Mesenchymal stem cell (in vitro differentiated cells and primary cell): ENCODE data around the gene OGFR.
"Not testable (repeated sequence)": the region's sequence is repeated elsewhere in the genome, so short reads cannot be mapped to it uniquely, and the experiment has no call there.

ENCODE experiments used
- DNase-seq: peaks from one replicate; pipeline ENCODE4 v3.0.0-alpha.2; 2013
- H2AFZ ChIP-seq: one replicate; pipeline ENCODE4 v1.6.1; 2013; ENCODE audit warnings: low read depth, mild to moderate bottlenecking, control low read depth, inconsistent platforms, low read length, moderate library complexity
- H2AK5ac ChIP-seq: 2 replicates; pipeline ENCODE4 v1.6.1; 2013; ENCODE audit warnings: low read length, moderate library complexity, mild to moderate bottlenecking, inconsistent platforms; ENCODE audit not compliant: severe bottlenecking
- H2BK120ac ChIP-seq: one replicate; pipeline ENCODE4 v1.6.1; 2013; ENCODE audit warnings: low read depth, mild to moderate bottlenecking, inconsistent platforms, low read length, moderate library complexity
- H2BK12ac ChIP-seq, 2 experiments: one replicate each; pipeline ENCODE4 v1.6.1; 2013; ENCODE audit warnings: inconsistent platforms in 2 of 2, low read length in 2 of 2, mild to moderate bottlenecking in 2 of 2, moderate library complexity in 2 of 2, control low read depth in 1 of 2
- H2BK15ac ChIP-seq: one replicate; pipeline ENCODE4 v1.6.1; 2013; ENCODE audit warnings: mild to moderate bottlenecking, low read depth, inconsistent platforms; ENCODE audit not compliant: poor library complexity, severe bottlenecking
- H2BK5ac ChIP-seq: 2 replicates; pipeline ENCODE4 v1.6.1; 2013; ENCODE audit warnings: low read depth, mild to moderate bottlenecking, low read length, control low read depth, inconsistent platforms; ENCODE audit not compliant: poor library complexity, severe bottlenecking
- H3K14ac ChIP-seq, 2 experiments: one replicate each; pipeline ENCODE4 v1.6.1; 2013; ENCODE audit warnings: inconsistent platforms in 2 of 2, low read length in 2 of 2, control low read depth in 1 of 2, mild to moderate bottlenecking in 1 of 2, moderate library complexity in 1 of 2
- H3K18ac ChIP-seq, 2 experiments: one replicate each; pipeline ENCODE4 v1.6.1; 2013; ENCODE audit warnings: inconsistent platforms in 2 of 2, low read length in 2 of 2, control low read depth in 1 of 2, low read depth in 1 of 2, mild to moderate bottlenecking in 1 of 2
- H3K23ac ChIP-seq, 2 experiments: one replicate each; pipeline ENCODE4 v1.6.1; 2013; ENCODE audit warnings: inconsistent platforms in 2 of 2, low read length in 2 of 2, mild to moderate bottlenecking in 2 of 2, moderate library complexity in 2 of 2, control low read depth in 1 of 2
- H3K27ac ChIP-seq: 2 replicates; pipeline ENCODE4 v1.5.1; 2013; ENCODE audit warnings: mild to moderate bottlenecking, moderate library complexity, low read length, control low read depth, inconsistent platforms; ENCODE audit not compliant: poor library complexity, severe bottlenecking
- H3K27me3 ChIP-seq, 2 experiments: 2 replicates each; pipeline versions ENCODE4 v1.6.1 to v1.7.0; 2013; ENCODE audit warnings: low read length in 2 of 2, mild to moderate bottlenecking in 2 of 2, moderate library complexity in 2 of 2, control low read depth in 1 of 2, inconsistent platforms in 1 of 2; ENCODE audit not compliant: control insufficient read depth in 1 of 2, insufficient read depth in 1 of 2
- H3K36me3 ChIP-seq, 2 experiments: 2 replicates each; pipeline versions ENCODE4 v1.6.1 to v1.7.0; 2013; ENCODE audit warnings: low read length in 2 of 2, control low read depth in 1 of 2, inconsistent platforms in 1 of 2, low read depth in 1 of 2, mild to moderate bottlenecking in 1 of 2; ENCODE audit not compliant: insufficient read depth in 2 of 2, control insufficient read depth in 1 of 2
- H3K4ac ChIP-seq, 2 experiments: one replicate each; pipeline ENCODE4 v1.6.1; 2013; ENCODE audit warnings: inconsistent platforms in 2 of 2, low read length in 2 of 2, mild to moderate bottlenecking in 2 of 2, moderate library complexity in 2 of 2, control low read depth in 1 of 2, low read depth in 1 of 2
- H3K4me1 ChIP-seq: 2 replicates; pipeline ENCODE4 v1.6.1; 2013; ENCODE audit warnings: low read depth, low read length, control low read depth; ENCODE audit not compliant: control insufficient read depth, insufficient read depth
- H3K4me2 ChIP-seq: 2 replicates; pipeline ENCODE4 v1.6.1; 2013; ENCODE audit warnings: low read length, mild to moderate bottlenecking, inconsistent platforms; ENCODE audit not compliant: poor library complexity, severe bottlenecking
- H3K4me3 ChIP-seq, 2 experiments: 2 replicates each; pipeline versions ENCODE4 v1.5.1 to v1.7.0; 2013; ENCODE audit warnings: low read length in 2 of 2, mild to moderate bottlenecking in 2 of 2, control low read depth in 1 of 2, low read depth in 1 of 2; ENCODE audit not compliant: insufficient read depth in 1 of 2
- H3K79me1 ChIP-seq: replicated peaks from 2 replicates; pipeline ENCODE4 v1.6.1; 2013; ENCODE audit warnings: mild to moderate bottlenecking, control low read depth, low read length, inconsistent platforms; ENCODE audit not compliant: poor library complexity, severe bottlenecking
- H3K9ac ChIP-seq: 2 replicates; pipeline ENCODE4 v1.7.0; 2013; ENCODE audit warnings: mild to moderate bottlenecking, low read length, moderate library complexity
- H3K9me3 ChIP-seq: 2 replicates; pipeline ENCODE4 v1.7.0; 2013; ENCODE audit warnings: mild to moderate bottlenecking, low read length; ENCODE audit not compliant: control insufficient read depth
- H4K8ac ChIP-seq: one replicate; pipeline ENCODE4 v1.6.1; 2013; ENCODE audit warnings: inconsistent platforms, mild to moderate bottlenecking, low read length, moderate library complexity
- H4K91ac ChIP-seq: one replicate; pipeline ENCODE4 v1.6.1; 2013; ENCODE audit warnings: mild to moderate bottlenecking, low read length, inconsistent platforms
- WGBS: methylation state at CpG from one replicate; pipeline ENCODE4 v1.1.7; 2013; ENCODE audit warnings: mixed read lengths; 5-methylcytosine and 5-hydroxymethylcytosine counted together

The OGFR gene

GRCh38 chr20:62852196-62852595 lies 47.6 kb downstream of the OGFR start:
- peaks cover 34% of the 10 kb centered on the region for H3K79me1 ChIP-seq
- H3K4ac ChIP-seq = no peak overlapping the region
- H3K27ac ChIP-seq = no peak overlapping the region
- H3K4me1 ChIP-seq = peaks cover 5% of the 10 kb centered on the region
- H3K9me3 ChIP-seq = no peaks in the 10 kb centered on the region
- H3K4me2 ChIP-seq = no peak overlapping the region
- no peak overlapping the region for H3K4me3 ChIP-seq
- no peak overlapping the region for H3K9ac ChIP-seq
- no peak overlapping the region for H4K91ac ChIP-seq
- no peak overlapping the region for H3K14ac ChIP-seq
- H3K18ac ChIP-seq = no peak overlapping the region
- H3K36me3 ChIP-seq = peaks cover 48 to 52% of the 10 kb centered on the region in 2 experiments
- H3K23ac ChIP-seq = no peak overlapping the region
- no peak for DNase-seq
- H2AFZ ChIP-seq = no peak overlapping the region
- no peak overlapping the region for H2BK5ac ChIP-seq
- H2BK12ac ChIP-seq = no peak overlapping the region
- no peak overlapping the region for H4K8ac ChIP-seq
- no peak overlapping the region for H2AK5ac ChIP-seq
- no peak overlapping the region for H2BK15ac ChIP-seq
- H2BK120ac ChIP-seq = no peak overlapping the region
- WGBS = 96% methylated on average over 8 of the region's 8 CpGs
- H3K27me3 ChIP-seq = no peaks in the 10 kb centered on the region

GRCh38 chr20:62852841-62853240 lies 48.2 kb downstream of the OGFR start:
- Histone ChIP-seq H3K18ac (no peak overlapping the region), H4K8ac (no peak overlapping the region)

GRCh38 chr20:62853304-62853703 lies 48.7 kb downstream of the OGFR start:
- H2AK5ac ChIP-seq, DNase-seq, H2BK12ac ChIP-seq, H3K4me2 ChIP-seq, H3K4me1 ChIP-seq, H2BK120ac ChIP-seq, H3K18ac ChIP-seq, H4K8ac ChIP-seq, H3K23ac ChIP-seq, H3K27ac ChIP-seq, H2AFZ ChIP-seq, H3K14ac ChIP-seq, H3K9ac ChIP-seq, H3K4me3 ChIP-seq, H3K9me3 ChIP-seq, H2BK5ac ChIP-seq, H2BK15ac ChIP-seq, H4K91ac ChIP-seq, H3K27me3 ChIP-seq, H3K4ac ChIP-seq: not testable (repeated sequence)
- WGBS = 97% methylated on average over 5 of the region's 6 CpGs
- H3K79me1 ChIP-seq = peaks cover 37% of the 10 kb centered on the region
- peaks cover 46 to 59% of the 10 kb centered on the region in 2 experiments for H3K36me3 ChIP-seq

More at GRCh38 chr20:62852841-62853240, 48.2 kb downstream of the OGFR start:
- Histone ChIP-seq H3K27me3 (no peaks in the 10 kb centered on the region), H2AFZ (no peak overlapping the region), H2AK5ac (no peak overlapping the region), H3K4me2 (no peak overlapping the region), H3K79me1 (peaks cover 36% of the 10 kb centered on the region), H3K9me3 (no peaks in the 10 kb centered on the region), H3K9ac (no peak overlapping the region), H3K4ac (no peak overlapping the region), H3K4me1 (peaks cover 8% of the 10 kb centered on the region), H3K14ac (no peak overlapping the region), H4K91ac (no peak overlapping the region), H3K27ac (no peak overlapping the region), H3K23ac (no peak overlapping the region), H2BK5ac (no peak overlapping the region), H3K4me3 (no peak overlapping the region), H2BK120ac (no peak overlapping the region), H3K36me3 (peaks cover 47 to 55% of the 10 kb centered on the region in 2 experiments), H2BK12ac (no peak overlapping the region), H2BK15ac (no peak overlapping the region)
- whole genome bisulfite sequencing = 98% methylated on average over 12 of the region's 12 CpGs
- no peak for DNase-seq

GRCh38 chr20:62854121-62854520 lies 49.5 kb downstream of the OGFR start:
- Histone ChIP-seq H3K79me1 (peaks cover 40% of the 10 kb centered on the region), H3K4ac (no peak overlapping the region), H3K4me3 (no peak overlapping the region), H3K9me3 (no peaks in the 10 kb centered on the region), H2BK12ac (no peak overlapping the region), H3K23ac (no peak overlapping the region), H4K91ac (no peak overlapping the region), H4K8ac (no peak overlapping the region), H2BK120ac (no peak overlapping the region), H3K36me3 (peaks cover 46 to 61% of the 10 kb centered on the region in 2 experiments), H2AK5ac (no peak overlapping the region), H3K14ac (no peak overlapping the region), H2BK15ac (no peak overlapping the region), H3K9ac (no peak overlapping the region), H2BK5ac (no peak overlapping the region), H3K4me2 (no peak overlapping the region), H3K27ac (no peak overlapping the region), H2AFZ (no peak overlapping the region), H3K18ac (no peak overlapping the region), H3K4me1 (peaks cover 11% of the 10 kb centered on the region), H3K27me3 (no peaks in the 10 kb centered on the region)
- whole genome bisulfite sequencing = 97% methylated on average over 13 of the region's 13 CpGs
- DNase-seq = no peak
